CD4-positive, alpha-beta T cell treated with Interleukin-15 for 4 hours (primary cell): ENCODE data around the gene ADGRA1.

ENCODE experiments used
- DNase-seq: peaks from one replicate; pipeline ENCODE4 v3.0.0-alpha.2; 2020; ENCODE audit warnings: low spot score

The ADGRA1 gene

GRCh38 chr10:133180192-133180964, 92.7 kb downstream of the ADGRA1 start:
- no peak for DNase-seq

GRCh38 chr10:133180965-133181639, 93.4 kb downstream of the ADGRA1 start:
- no peak for DNase-seq
